CD4-positive, alpha-beta T cell treated with Interferon alpha-2 for 1 hour (primary cell): Measurements from ENCODE around the gene DERA.
"Not testable (repeated sequence)": the region's sequence is repeated elsewhere in the genome, so short reads cannot be mapped to it uniquely, and the experiment has no call there.

Experiments
- DNase-seq, 2 donors: peaks; one replicate each; pipeline ENCODE4 v3.0.0-alpha.2; 2020 to 2022

Gene DERA

DNA sequence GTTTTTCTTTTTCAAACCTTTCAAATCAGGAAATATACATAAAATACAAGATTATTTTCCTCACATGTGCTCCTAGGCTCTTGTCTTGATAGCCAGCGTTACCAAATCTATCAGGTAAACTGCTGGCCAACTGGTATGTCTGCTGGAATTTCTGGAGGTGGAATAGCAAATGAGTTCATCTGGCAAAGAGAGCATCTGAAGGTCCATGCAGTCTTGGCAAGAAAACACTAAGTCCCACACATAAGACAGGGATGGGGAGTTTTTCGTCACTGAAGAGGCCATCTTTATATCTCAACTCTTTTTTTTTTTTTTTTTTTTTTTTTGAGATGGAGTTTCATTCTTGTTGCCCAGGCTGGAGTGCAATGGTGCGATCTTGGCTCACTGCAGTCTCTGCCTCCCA is 60.1 kb downstream of the DERA start:
- no peak for DNase-seq

DNA sequence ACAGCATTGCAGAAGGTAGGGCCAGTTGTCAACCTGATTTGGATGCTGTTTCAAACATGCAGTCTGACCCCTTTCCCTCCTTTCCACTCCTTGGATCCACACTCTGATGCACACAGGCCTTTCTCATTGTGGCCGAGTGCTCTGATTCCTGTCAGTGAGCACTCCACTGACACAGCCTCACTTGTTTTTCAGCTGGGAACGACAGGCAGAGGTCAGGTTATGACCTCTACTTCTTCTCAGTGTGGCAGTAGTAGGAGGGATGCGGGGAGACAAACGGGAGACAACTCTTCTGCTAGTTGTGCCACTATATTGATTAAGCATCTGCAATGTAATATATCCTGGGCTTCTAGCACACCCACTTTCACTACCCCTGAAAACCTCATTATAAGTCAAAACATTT is 61.8 kb downstream of the DERA start:
- no peak for DNase-seq

DNA sequence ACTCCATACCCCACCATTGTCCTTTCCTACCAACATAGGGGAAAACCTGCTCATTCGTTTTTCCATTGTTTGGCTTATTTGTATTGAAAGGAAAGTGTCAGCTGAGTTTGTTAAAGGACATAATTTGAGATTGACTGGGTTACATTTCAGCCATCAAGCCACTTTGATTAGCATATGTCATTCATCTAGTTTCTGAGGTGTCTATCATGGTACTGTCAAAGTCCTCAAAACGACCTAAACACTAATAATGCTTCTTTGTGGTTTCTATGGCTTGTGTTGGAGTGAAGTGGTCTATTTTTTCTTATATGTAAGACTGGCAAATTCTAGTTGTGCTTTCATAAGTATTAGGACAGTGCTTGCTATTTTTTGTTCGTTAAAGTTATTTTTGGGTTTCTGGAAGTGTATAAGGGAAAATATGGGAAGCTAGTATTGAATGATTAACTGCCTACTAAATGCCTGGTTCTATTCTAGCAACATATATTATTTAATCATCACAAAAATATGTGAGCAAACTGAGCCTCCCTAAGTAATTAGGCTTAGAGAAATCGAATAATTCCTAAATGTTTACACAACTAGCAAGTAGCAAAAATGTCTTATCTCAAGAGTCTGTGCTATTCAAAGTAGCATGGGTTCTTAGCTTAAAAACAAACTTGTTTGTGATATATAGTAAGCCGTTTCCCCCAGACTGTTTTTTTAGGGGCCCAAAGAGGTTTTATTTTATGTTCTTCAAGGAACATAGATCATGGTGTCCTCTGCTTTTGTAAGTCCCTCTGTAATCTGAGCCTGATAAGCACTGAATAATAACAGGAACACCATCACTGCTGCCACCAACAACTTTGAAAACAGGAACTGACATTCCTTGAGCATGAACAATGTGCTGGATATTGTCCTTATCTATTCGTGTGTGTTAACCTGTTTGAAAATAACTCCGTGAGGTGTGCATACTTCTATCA is 67.1 kb downstream of the DERA start:
- no peak for DNase-seq

DNA sequence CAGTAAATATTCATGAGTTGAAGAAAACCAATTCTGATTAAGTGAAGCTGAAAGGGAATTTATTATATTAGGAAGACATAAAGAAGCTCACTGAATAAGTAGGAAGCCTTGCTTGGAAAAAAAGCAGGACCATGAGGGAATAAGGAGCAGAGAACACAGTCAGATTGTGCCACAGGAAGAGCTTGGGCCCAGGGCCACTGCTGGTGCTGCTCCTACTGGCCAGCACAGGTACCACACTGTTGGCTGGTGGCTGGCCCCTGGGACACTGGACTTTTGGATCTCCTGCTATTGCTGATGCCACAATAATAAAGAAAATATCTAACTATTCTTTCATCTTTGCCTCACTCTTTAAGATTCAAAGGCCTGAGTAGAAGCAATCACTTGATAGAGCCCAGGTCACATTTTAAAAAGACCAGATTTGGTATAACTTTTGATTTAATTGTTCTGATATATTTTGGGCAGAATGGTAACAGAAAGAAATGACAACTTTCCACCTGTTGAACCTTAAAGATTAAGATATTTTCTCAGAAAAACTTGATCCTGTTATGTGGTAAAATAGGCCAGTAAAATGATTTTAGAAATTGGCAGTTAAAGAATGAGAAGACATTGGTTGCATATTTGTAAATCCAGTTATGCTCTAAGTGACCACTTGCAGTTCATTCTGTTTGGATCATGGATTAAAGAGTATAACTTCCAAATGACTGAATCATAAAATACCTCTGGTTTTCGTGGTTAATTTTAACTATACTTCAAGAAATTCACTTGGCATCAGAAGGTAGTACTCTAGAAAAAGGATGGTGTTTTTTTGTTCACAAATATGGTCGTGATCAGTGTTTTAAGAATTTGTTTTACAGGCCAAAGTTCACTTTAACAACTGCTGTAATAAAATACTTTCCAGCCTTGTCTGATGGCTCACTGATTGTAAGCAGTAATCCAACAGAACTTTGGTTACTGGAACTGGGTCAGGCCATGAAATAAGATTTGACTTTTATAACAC is 68.3 kb downstream of the DERA start:
- no peak for DNase-seq

DNA sequence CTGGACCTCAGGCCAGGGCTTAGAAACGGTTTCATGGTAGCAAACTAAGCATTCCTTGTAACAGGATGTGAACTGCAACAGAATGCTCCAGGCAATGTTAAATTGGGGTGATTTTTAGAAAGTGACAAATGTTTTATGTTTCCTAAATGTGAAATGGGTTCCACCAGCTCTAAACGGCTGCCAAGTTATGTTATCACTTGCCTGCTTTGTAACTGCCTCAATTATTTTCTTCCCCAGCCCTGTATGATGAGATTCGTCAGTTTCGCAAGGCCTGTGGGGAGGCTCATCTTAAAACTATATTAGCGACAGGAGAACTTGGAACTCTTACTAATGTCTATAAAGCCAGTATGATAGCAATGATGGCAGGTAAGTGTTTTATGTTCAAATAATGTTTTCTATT is 70.9 kb downstream of the DERA start:
- DNase-seq: no peak

- DNase-seq: no peak
Measured at GRCh38 chr12:15982471-15982870, 71.3 kb downstream of the DERA start.

DNA sequence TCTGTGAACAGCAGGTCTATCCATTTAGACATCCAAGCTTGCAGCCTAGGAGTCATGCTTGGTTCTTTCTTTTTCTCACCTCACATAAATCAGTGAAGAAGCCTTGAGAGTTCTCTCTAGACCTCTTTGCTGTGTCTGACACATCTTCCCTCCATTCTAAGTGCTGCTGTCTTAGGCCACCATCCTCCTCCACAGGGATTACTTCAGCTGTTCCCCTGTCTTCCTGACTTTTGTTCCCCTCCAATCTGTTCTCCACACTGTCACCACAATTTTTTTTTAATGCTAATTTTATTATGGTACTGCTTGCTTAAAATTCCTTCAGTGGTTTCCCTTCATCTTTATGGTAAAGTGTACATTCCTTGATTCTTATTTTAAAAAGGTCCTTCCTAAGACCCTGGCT is 71.8 kb downstream of the DERA start:
- no peak for DNase-seq

GRCh38 chr12:15984097-15984800 is 73.1 kb downstream of the DERA start:
- DNase-seq: no peak

DNA sequence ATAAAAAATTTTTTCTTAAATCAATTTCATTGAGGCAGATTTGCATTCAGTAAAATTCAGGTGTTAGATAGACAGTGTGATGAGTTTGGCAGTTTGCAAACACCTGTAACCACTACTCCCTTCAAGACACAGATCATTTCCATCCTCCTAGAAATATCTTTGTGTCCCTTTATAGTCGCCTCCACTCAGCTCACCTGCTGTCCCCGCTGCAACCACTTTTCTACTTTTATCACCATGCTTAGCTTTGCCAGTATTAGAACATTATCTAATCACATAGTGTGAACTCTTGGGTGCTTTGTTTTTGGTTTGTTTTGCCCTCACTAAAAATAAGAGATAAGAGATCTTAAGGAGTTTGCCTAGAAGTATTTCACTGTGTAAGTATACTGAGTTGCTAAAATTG is 73.8 kb downstream of the DERA start:
- no peak for DNase-seq

GRCh38 chr12:15987696-15988095 is 76.6 kb downstream of the DERA start:
- no peak for DNase-seq

- no peak for DNase-seq
Measured at GRCh38 chr12:15988983-15989755, 78.0 kb downstream of the DERA start.

GRCh38 chr12:15995801-15996200 is 84.7 kb downstream of the DERA start:
- DNase-seq: no peak

- no peak for DNase-seq
Measured at GRCh38 chr12:15996254-15996653, 85.1 kb downstream of the DERA start.

DNA sequence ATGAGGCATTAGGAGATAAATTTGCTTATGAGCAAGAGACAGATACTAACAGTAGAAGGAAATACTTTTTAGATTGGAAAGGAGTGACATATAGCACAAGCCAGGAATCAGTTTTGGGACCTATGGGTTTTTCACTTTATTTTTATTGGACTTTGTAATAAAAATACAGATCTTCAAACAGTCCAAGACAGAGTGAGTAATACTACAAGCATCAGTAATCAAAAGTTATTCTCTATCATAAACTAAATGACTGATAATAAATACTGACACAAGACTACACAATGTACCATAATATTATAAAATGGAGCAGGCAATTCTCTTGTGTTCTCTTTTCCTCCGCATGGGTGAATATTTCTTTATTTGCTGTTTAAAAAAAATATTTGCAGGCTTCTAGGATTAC is 85.8 kb downstream of the DERA start:
- no peak for DNase-seq

GRCh38 chr12:15997910-15998309 is 86.8 kb downstream of the DERA start:
- DNase-seq: no peak

DNA sequence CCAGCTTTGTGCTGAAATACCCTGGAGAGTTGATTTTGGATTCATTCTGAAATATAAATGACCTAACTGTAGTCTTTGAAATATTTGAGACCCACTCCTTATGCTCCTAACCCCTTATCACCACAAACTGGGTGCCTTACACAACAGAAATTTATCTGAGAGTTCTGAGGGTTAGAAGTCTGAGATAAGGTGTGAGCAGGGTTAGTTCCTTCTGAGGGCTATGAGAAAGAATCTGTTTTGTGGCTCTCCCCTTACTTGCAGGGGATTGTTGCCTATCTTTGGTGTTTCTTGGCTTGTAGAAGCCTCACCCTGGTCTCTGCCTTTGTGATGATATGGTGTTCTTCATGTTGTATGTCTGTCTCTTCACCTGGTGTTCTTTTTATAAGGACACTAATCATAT is 91.7 kb downstream of the DERA start:
- no peak for DNase-seq

DNA sequence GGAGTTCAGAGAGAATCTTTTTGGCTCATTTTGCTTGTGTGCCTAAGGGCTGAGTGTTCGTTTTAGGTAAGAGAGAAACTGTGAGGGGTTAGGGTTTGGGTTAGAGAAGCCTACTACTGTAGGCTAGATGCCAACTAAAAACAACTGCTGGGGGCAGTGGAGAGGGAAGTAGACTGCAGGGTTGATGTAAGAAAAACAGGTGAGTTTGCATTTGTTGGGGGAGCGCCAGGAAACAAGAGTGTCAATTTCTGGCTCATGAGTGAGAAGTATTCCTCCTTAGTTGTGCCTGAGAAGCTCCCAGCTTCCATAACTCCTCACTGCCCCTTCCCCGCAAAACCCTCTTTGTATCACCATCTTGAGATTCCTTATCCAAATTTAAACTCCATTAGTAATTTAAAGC is 92.3 kb downstream of the DERA start:
- DNase-seq: no peak

DNA sequence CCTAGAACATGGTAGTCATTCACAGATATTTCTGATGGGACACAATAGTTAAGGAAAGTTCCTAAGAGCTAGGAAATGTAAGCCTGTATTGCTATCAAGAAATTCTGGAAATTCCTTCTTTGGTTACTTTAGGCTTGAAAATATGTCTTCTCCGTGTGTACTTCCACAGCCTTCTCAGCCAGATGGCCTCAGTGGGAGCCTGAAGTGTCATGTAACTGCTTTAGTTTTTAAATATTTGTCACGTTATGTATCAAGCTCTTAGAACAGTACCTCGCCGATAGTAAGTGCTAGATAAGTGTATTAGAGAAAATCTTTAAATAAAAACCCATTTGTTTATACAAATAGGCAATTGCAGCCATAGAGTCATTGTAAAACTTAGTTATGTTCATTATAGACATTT is 95.6 kb downstream of the DERA start:
- DNase-seq: no peak

- no peak for DNase-seq
Measured at GRCh38 chr12:16008421-16008824, 97.3 kb downstream of the DERA start.

DNA sequence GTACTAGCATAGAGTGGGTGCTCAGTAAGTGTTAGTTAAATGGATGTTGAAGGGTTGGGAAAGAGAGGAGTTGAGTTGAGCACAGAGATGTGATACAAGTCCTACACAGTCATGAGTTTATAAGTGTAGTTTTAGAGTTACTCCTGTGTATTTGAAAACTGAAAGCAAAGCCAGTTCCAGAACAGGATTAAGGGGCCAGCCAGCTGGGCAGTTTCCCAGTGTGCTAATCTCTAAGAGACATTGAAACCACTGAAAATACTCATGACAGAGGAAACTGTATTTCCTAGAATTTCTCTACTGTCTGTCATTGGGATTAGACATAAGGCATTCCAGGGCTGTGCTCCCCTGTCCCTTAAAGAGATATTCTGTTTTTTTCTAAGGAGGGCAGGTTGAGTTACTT is 101.0 kb downstream of the DERA start:
- no peak for DNase-seq

DNA sequence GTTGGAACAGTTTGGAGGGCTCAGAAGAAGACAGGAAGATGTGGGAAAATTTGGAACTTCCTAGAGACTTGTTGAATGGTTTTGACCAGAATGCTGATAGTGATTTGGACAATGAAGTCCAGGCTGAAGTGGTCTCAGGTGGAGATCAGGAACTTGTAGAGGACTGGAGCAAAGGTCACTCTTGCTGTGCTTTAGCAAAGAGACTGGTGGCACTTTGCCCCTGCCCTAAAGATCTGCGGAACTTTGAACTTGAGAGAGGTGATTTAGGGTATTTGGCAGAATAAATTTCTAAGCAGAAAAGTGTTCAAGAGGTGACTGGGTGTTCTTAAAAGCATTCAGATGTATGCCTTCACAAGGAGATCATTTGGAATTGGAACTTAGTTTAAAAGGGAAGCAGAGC is 102.6 kb downstream of the DERA start:
- not testable (repeated sequence) for DNase-seq

- DNase-seq: not testable (repeated sequence)
Measured at GRCh38 chr12:16014394-16014793, 103.3 kb downstream of the DERA start.
